Liver (tissue), 9 donors: ENCODE measurements around the gene ARID5A. TPM values are rescaled to one million over a fixed set of nuclear protein-coding genes. Genes with fewer than 3 reads are reported as not detected.

Source experiments
- DNase-seq: peaks from one replicate; pipeline ENCODE4 v3.0.0-alpha.2; 2017; ENCODE audit warnings: low spot score
- H3K27ac ChIP-seq, 2 donors: one replicate each; pipeline ENCODE4 v1.7.0; 2013; ENCODE audit warnings: inconsistent platforms in 2 of 2, low read length in 2 of 2, control low read depth in 1 of 2, low read depth in 1 of 2, mild to moderate bottlenecking in 1 of 2
- H3K27me3 ChIP-seq, 4 donors: one replicate each; pipeline versions ENCODE4 v1.6.1 to v1.7.0; 2013; ENCODE audit warnings: low read length in 3 of 4, inconsistent platforms in 1 of 4, mild to moderate bottlenecking in 1 of 4, moderate library complexity in 1 of 4; ENCODE audit not compliant: control insufficient read depth in 4 of 4, insufficient read depth in 4 of 4
- H3K36me3 ChIP-seq, 4 donors: one replicate each; pipeline versions ENCODE4 v1.6.1 to v1.7.0; 2013; ENCODE audit warnings: low read length in 3 of 4, mild to moderate bottlenecking in 3 of 4, low read depth in 1 of 4, moderate library complexity in 1 of 4; ENCODE audit not compliant: control insufficient read depth in 4 of 4, insufficient read depth in 3 of 4
- H3K4me1 ChIP-seq, 4 donors: one replicate each; pipeline versions ENCODE4 v1.6.1 to v1.7.0; 2013; ENCODE audit warnings: low read length in 3 of 4, mild to moderate bottlenecking in 3 of 4, moderate library complexity in 1 of 4; ENCODE audit not compliant: control insufficient read depth in 4 of 4, insufficient read depth in 4 of 4
- H3K4me3 ChIP-seq, 3 donors: one replicate each; pipeline versions ENCODE4 v1.6.1 to v1.7.0; 2013; ENCODE audit warnings: low read length in 3 of 3, control low read depth in 1 of 3, low read depth in 1 of 3, mild to moderate bottlenecking in 1 of 3
- H3K9ac ChIP-seq, 2 donors: one replicate each; pipeline ENCODE4 v1.7.0; 2013; ENCODE audit warnings: low read length in 2 of 2, mild to moderate bottlenecking in 2 of 2, moderate library complexity in 2 of 2, control low read depth in 1 of 2, low read depth in 1 of 2
- H3K9me3 ChIP-seq, 4 donors: one replicate each; pipeline versions ENCODE4 v1.6.1 to v1.7.0; 2013; ENCODE audit warnings: low read length in 3 of 4; ENCODE audit not compliant: control insufficient read depth in 4 of 4
- ATF3 ChIP-seq: IDR thresholded peaks from 2 replicates; pipeline ENCODE4 v1.6.1; 2016; ENCODE audit warnings: antibody characterized with exemption
- EGR1 ChIP-seq, 2 donors: IDR thresholded peaks; 2 replicates each; pipeline ENCODE4 v1.6.1; 2016 to 2018; ENCODE audit warnings: antibody characterized with exemption in 2 of 2, low read depth in 2 of 2
- FOXA1 ChIP-seq: IDR thresholded peaks from 2 replicates; pipeline ENCODE4 v1.6.1; 2016; ENCODE audit warnings: antibody characterized with exemption
- FOXA2 ChIP-seq: IDR thresholded peaks from 2 replicates; pipeline ENCODE4 v1.6.1; 2016; ENCODE audit warnings: antibody characterized with exemption
- GABPA ChIP-seq, 2 donors: IDR thresholded peaks in 1 of 2; conservative IDR thresholded peaks in 1 of 2; 2 replicates each; pipeline ENCODE4 v1.6.1; 2016; ENCODE audit warnings: antibody characterized with exemption in 2 of 2, mild to moderate bottlenecking in 1 of 2, moderate library complexity in 1 of 2
- HNF4A ChIP-seq, 2 donors: conservative IDR thresholded peaks; 2 replicates each; pipeline ENCODE4 v1.6.1; 2016; ENCODE audit warnings: antibody characterized with exemption in 2 of 2, mild to moderate bottlenecking in 2 of 2
- HNF4G ChIP-seq: IDR thresholded peaks from 2 replicates; pipeline ENCODE4 v1.6.1; 2016; ENCODE audit warnings: antibody characterized with exemption
- JUND ChIP-seq, 2 donors: IDR thresholded peaks; 2 replicates each; pipeline ENCODE4 v1.6.1; 2016; ENCODE audit warnings: antibody characterized with exemption in 2 of 2
- MAX ChIP-seq: IDR thresholded peaks from 2 replicates; pipeline ENCODE4 v1.6.1; 2016; ENCODE audit warnings: antibody characterized with exemption
- NR2F2 ChIP-seq: IDR thresholded peaks from 2 replicates; pipeline ENCODE4 v1.6.1; 2016; ENCODE audit warnings: antibody characterized with exemption
- RAD21 ChIP-seq, 2 donors: IDR thresholded peaks; 2 replicates each; pipeline ENCODE4 v1.6.1; 2016; ENCODE audit warnings: antibody characterized with exemption in 2 of 2, mild to moderate bottlenecking in 2 of 2
- REST ChIP-seq: IDR thresholded peaks from 2 replicates; pipeline ENCODE4 v1.6.1; 2016; ENCODE audit warnings: antibody characterized with exemption, mild to moderate bottlenecking
- RXRA ChIP-seq, 2 donors: IDR thresholded peaks; 2 replicates each; pipeline ENCODE4 v1.6.1; 2017 to 2018; ENCODE audit warnings: antibody characterized with exemption in 2 of 2, mild to moderate bottlenecking in 1 of 2
- SP1 ChIP-seq: IDR thresholded peaks from 2 replicates; pipeline ENCODE4 v1.6.1; 2018; ENCODE audit warnings: antibody characterized with exemption, mild to moderate bottlenecking
- TAF1 ChIP-seq: conservative IDR thresholded peaks from 2 replicates; pipeline ENCODE4 v1.6.1; 2016; ENCODE audit warnings: antibody characterized with exemption, mild to moderate bottlenecking
- YY1 ChIP-seq: IDR thresholded peaks from 2 replicates; pipeline ENCODE4 v1.6.1; 2016; ENCODE audit warnings: antibody characterized with exemption, mild to moderate bottlenecking
- ZBTB33 ChIP-seq: IDR thresholded peaks from 2 replicates; pipeline ENCODE4 v1.6.1; 2016; ENCODE audit warnings: antibody characterized with exemption
- WGBS: extraction: QIAGEN DNeasy Blood & Tissue Kit; methylation state at CpG from one replicate; pipeline ENCODE4 v1.1.7; 2013; 5-methylcytosine and 5-hydroxymethylcytosine counted together
- polyA plus RNA-seq, 2 donors: library from polyadenylated mRNA; stranded (reverse) in 1 of 2; unstranded in 1 of 2; fragments of 200-250 nt in 1 of 2; fragments of >200 nt in 1 of 2; fragmentation: Nextera tagmentation in 1 of 2; extraction: Ambion mirVana in 1 of 2; gene quantifications; one replicate each; pipeline versions ENCODE4 v1.2.1 to v1.2.3, GENCODE V29; 2013 to 2015
- total RNA-seq, 2 donors: library from RNA; depleted of rRNA; stranded (reverse); fragments of >200 nt; gene quantifications; one replicate each; pipeline ENCODE4 v1.2.3, GENCODE V29; 2014
- TF ChIP-seq, protein P1 (sequence below): fragments of 150-350 bp; IDR thresholded peaks from 2 replicates; pipeline ENCODE4 v1.5.1; 2017; ENCODE audit warnings: improper control_type of control experiment, low read depth, low read length; ENCODE audit not compliant: missing input control
- donor health status: healthy.
- donor health status: healthy.
- donor health status: healthy.
- donor health status: healthy.
- donor health status: healthy.

Gene ARID5A
- total RNA-seq: 1 to 10 TPM; 7.4 to 9.3 TPM
- polyA plus RNA-seq: 10 to 100 TPM; 12.7 to 17.8 TPM

DNA sequence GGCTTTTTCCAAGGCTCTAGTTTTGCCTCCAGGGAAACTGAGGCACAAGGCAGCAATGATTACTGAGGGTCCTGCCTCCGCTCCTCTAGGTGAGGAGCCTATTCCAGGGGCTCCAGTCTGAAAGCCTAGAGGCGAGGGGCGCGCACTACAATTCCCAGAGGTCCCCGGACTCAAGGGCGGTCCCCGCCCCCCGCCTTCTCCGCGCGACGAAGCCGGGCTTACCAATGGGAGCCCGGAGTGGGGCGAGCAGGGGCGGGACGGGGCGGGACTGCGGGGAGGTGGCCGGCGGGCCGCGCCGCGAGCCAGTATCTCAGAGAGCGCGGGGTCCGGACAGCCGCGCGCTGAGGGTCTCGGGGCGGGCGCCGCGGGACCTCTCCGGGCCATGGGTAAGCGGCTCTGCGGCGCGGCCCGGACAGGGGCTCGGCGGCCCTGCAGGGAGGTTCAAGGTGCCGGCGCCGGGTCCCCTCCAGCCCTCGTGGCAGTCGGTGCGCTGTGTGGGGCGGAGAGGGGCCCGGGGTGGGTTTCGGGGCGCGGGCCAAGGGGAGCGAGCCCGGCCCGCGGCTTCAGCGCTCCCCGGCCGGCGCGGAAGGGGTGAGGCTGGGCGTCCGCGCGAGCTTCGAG lies at the start of gene ARID5A:
Gene ARID5A, plus strand, starts transcription at position 308 of the 621 bp plus-strand sequence. Its CDS starts 75 bp downstream, at position 383.
- peak; percentile 83 for DNase-seq
- H3K27me3 ChIP-seq: no peaks in the 10 kb centered on the region
- 1% methylated on average over 69 of the region's 69 CpGs for WGBS
- no peaks in the 10 kb centered on the region for H3K36me3 ChIP-seq
- peak within 1 kb of the TSS; percentile 87 to 91 for H3K27ac ChIP-seq
- H3K4me3 ChIP-seq: peak within 1 kb of the TSS; percentile 45 to 88 (median 59)
- H3K9me3 ChIP-seq: no peaks in the 10 kb centered on the region
- TF ChIP-seq MAX: no peak
- no peak for TF ChIP-seq ATF3
- TF ChIP-seq RAD21 (IDR thresholded peaks at IDR 0.05): peak in 1 of 2 donors; percentile 21
- TF ChIP-seq FOXA2: no peak
- no peak for TF ChIP-seq JUND (IDR thresholded peaks at IDR 0.05)
- no peak for TF ChIP-seq GABPA (IDR thresholded peaks at IDR 0.05 in 1 of 2, conservative IDR thresholded peaks at IDR 0.05 in 1 of 2)
- no peak for TF ChIP-seq REST
- TF ChIP-seq FOXA1: no peak
- TF ChIP-seq TAF1: no peak
- no peak for TF ChIP-seq YY1
- no peak for TF ChIP-seq HNF4G
- TF ChIP-seq, protein P1, sequence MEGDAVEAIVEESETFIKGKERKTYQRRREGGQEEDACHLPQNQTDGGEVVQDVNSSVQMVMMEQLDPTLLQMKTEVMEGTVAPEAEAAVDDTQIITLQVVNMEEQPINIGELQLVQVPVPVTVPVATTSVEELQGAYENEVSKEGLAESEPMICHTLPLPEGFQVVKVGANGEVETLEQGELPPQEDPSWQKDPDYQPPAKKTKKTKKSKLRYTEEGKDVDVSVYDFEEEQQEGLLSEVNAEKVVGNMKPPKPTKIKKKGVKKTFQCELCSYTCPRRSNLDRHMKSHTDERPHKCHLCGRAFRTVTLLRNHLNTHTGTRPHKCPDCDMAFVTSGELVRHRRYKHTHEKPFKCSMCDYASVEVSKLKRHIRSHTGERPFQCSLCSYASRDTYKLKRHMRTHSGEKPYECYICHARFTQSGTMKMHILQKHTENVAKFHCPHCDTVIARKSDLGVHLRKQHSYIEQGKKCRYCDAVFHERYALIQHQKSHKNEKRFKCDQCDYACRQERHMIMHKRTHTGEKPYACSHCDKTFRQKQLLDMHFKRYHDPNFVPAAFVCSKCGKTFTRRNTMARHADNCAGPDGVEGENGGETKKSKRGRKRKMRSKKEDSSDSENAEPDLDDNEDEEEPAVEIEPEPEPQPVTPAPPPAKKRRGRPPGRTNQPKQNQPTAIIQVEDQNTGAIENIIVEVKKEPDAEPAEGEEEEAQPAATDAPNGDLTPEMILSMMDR: peak; percentile 39
- H3K9ac ChIP-seq: peak within 1 kb of the TSS in 1 of 2 donors; percentile 53
- H3K4me1 ChIP-seq: peaks cover 3 to 13% (median 8%) of the 10 kb centered on the region in 4 donors

DNA sequence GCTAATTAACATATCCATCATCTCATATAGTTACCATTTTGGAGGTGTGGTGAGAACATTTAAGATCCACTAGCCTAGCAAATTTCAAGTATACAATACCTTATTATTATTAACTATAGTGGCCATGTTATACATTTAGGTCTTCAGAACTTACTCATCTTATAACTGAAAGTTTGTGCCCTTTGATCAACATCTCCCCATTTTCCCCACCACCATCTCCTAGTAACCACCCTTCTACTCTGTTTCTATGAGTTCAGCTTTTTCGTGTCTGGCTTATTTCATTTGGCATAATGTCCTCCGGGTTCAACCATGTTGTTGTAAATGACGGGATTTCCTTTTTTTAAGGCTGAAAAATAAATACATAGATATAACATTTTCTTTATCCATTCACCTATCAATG lies 47.3 kb upstream of the ARID5A start:
- peaks cover 0 to 4% (median 0%) of the 10 kb centered on the region in 4 donors for H3K9me3 ChIP-seq
- H3K27ac ChIP-seq: no peak overlapping the region
- no peak for TF ChIP-seq ATF3
- no peak for TF ChIP-seq TAF1
- no peak for TF ChIP-seq JUND (IDR thresholded peaks at IDR 0.05)
- TF ChIP-seq RXRA (IDR thresholded peaks at IDR 0.05): no peak
- TF ChIP-seq GABPA (IDR thresholded peaks at IDR 0.05 in 1 of 2, conservative IDR thresholded peaks at IDR 0.05 in 1 of 2): no peak
- TF ChIP-seq RAD21 (IDR thresholded peaks at IDR 0.05): no peak
- TF ChIP-seq EGR1 (IDR thresholded peaks at IDR 0.05; ENCODE audit: low read depth in 2 of 2): no peak
- TF ChIP-seq SP1: no peak
- no peak for TF ChIP-seq HNF4A (conservative IDR thresholded peaks at IDR 0.05)
- TF ChIP-seq, protein P1: no peak
- no peak for TF ChIP-seq FOXA1
- TF ChIP-seq NR2F2: no peak
- no peak for TF ChIP-seq HNF4G
- no peak for TF ChIP-seq ZBTB33
- no peak for TF ChIP-seq YY1
- no peak for TF ChIP-seq MAX
- 88% methylated on average over 3 of the region's 3 CpGs for WGBS
- H3K4me1 ChIP-seq: no peaks in the 10 kb centered on the region
- H3K4me3 ChIP-seq: no peak overlapping the region
- H3K36me3 ChIP-seq: no peaks in the 10 kb centered on the region
- no peak for DNase-seq
- H3K9ac ChIP-seq: no peak overlapping the region
- no peaks in the 10 kb centered on the region for H3K27me3 ChIP-seq
